ENCODE measurements around the gene ARL2BP. TPM values are rescaled to one million over a fixed set of nuclear protein-coding genes. Genes with fewer than 3 reads are reported as not detected.
"Not testable (repeated sequence)": the region's sequence is repeated elsewhere in the genome, so short reads cannot be mapped to it uniquely, and the experiment has no call there.

Gene ARL2BP
- 10 to 100 TPM; 44.8 to 58.4 (median 52.0) TPM for total RNA-seq
- polyA plus RNA-seq: 51.6 TPM
- long read RNA-seq, donor 1, transcript ARL2BP-201 (6 exons, 2,130 nt): major isoform, 122 of 131 reads
- long read RNA-seq, donor 1, partial matches to known transcripts: 5 of 131 reads
- long read RNA-seq, donor 1, other reads (novel, unspliced or antisense): 3 of 131 reads
- long read RNA-seq, donor 2, transcript ARL2BP-201 (6 exons, 2,130 nt): major isoform, 51 of 61 reads
- long read RNA-seq, donor 2, partial matches to known transcripts: 0 of 61 reads
- long read RNA-seq, donor 2, other reads (novel, unspliced or antisense): 10 of 61 reads
- long read RNA-seq, donor 3, transcript ARL2BP-201 (6 exons, 2,130 nt): major isoform, 119 of 146 reads
- long read RNA-seq, donor 3, partial matches to known transcripts: 13 of 146 reads
- long read RNA-seq, donor 3, other reads (novel, unspliced or antisense): 13 of 146 reads
- long read RNA-seq, donor 4, transcript ARL2BP-201 (6 exons, 2,130 nt): major isoform, 41 of 47 reads
- long read RNA-seq, donor 4, partial matches to known transcripts: 0 of 47 reads
- long read RNA-seq, donor 4, other reads (novel, unspliced or antisense): 5 of 47 reads

DNA sequence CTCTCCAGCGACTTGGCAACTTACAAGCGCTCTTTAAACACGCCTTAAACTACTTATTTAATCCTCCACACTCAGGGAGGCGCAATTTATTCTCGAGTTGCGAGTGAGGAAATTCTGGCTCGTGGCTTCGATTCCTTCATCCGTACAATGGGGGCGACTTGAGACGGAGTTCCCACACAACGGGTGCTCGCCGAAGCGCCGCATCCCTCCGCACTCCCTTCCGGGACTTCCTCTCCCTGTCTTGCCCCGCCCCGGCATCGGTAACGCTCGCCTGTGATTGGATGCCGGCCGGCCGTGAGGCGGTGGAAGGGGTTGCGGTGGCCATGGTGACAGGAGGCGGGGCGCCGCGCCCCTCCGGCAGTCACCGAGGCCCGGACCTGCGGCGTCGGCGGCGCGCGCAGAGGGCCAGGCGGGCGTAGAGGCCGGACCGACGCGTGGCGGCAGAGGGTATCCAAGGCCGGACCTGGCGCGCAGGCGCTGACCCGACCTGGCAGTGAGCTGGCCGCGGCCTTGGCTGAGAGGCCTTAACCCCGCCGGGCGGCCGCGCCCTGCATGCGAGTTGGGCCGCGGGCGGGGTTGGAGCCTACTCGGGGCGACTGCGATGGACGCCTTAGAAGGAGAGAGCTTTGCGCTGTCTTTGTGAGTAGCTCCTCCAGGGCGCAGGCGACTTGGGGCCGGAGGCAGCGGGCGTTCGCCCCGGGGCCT is at the start of gene ARL2BP:
ARL2BP (plus strand) TSS at position 493 of the 705 bp plus-strand sequence; CDS start at position 602, 109 bp downstream.
- WGBS: under 1% methylated on average over 77 of the region's 77 CpGs
- peak; percentile 99 to 100 (median 99) for DNase-seq
- Histone ChIP-seq H3K9me3 (ENCODE audit: control insufficient read depth, low read length) (no peaks in the 10 kb centered on the region), H3K4me1 (ENCODE audit: control insufficient read depth, insufficient read depth, low read length) (no peaks in the 10 kb centered on the region), H3K27me3 (ENCODE audit: control insufficient read depth, insufficient read depth) (no peaks in the 10 kb centered on the region), H3K4me3 (ENCODE audit: low read length) (peak within 1 kb of the TSS; percentile 75), H3K27ac (ENCODE audit: low read length) (peak within 1 kb of the TSS; percentile 77)
- intact Hi-C loops (cut with DNase I): loop anchor here in 1 of 4 donors (5.0 kb wide), 1 partner anchor 52 kb away; no protein-coding TSS in a partner anchor
- ATAC-seq: peak; percentile 99

DNA sequence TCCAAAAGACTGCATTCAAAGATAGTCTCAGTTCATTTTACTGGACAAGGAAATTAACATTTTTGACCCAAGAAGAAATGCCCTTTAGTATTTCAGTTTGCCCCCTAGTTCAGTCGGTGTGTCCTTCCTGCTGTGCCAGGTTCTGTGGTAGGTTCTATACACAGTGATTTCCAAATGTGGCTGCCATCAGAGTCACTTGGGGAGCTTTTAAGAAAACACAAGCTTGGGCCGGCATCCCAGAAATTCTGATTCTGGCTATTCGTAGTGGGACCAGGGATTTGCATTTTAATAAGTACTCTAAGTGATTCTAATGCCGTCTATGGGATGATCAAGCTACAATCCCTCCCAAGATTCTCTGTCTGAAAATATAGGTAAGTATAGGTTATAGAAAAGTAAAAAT is 48.8 kb upstream of the ARL2BP start:
- no peak for ATAC-seq
- 50% methylated on average over 4 of the region's 4 CpGs for WGBS
- Histone ChIP-seq H3K9me3 (ENCODE audit: control insufficient read depth, low read length) (no peaks in the 10 kb centered on the region), H3K4me3 (ENCODE audit: low read length) (no peak overlapping the region), H3K4me1 (ENCODE audit: control insufficient read depth, insufficient read depth, low read length) (no peaks in the 10 kb centered on the region), H3K27me3 (ENCODE audit: control insufficient read depth, insufficient read depth) (no peaks in the 10 kb centered on the region), H3K27ac (ENCODE audit: low read length) (no peak overlapping the region)
- intact Hi-C loops (cut with DNase I): no loop called here
- no peak for DNase-seq

DNA sequence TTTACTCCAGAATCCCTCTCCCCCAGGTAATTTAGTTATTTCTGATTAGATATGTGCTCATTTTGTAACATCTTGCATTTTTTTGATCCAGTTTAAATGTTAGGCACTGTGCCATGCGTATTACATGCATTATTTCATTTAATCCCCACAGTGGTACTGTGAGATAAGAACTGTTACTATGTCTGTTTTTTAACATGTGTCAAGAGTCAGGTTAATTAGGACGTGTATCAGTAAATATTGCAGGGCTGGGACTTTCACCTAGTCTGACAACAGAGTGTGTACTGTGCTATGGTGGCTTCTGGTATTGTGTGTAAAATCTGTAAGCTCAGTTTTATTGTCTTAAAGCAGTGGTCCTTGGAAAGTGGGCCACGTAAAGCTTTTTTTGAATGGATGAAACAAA is 48.3 kb upstream of the ARL2BP start:
- intact Hi-C loops (cut with DNase I): no loop called here
- Histone ChIP-seq H3K4me3 (ENCODE audit: low read length) (no peak overlapping the region), H3K27me3 (ENCODE audit: control insufficient read depth, insufficient read depth) (no peaks in the 10 kb centered on the region), H3K4me1 (ENCODE audit: control insufficient read depth, insufficient read depth, low read length) (no peaks in the 10 kb centered on the region), H3K27ac (ENCODE audit: low read length) (no peak overlapping the region), H3K9me3 (ENCODE audit: control insufficient read depth, low read length) (no peaks in the 10 kb centered on the region)
- 77% methylated on average over 3 of the region's 3 CpGs for WGBS
- ATAC-seq (no peak), DNase-seq (no peak)

DNA sequence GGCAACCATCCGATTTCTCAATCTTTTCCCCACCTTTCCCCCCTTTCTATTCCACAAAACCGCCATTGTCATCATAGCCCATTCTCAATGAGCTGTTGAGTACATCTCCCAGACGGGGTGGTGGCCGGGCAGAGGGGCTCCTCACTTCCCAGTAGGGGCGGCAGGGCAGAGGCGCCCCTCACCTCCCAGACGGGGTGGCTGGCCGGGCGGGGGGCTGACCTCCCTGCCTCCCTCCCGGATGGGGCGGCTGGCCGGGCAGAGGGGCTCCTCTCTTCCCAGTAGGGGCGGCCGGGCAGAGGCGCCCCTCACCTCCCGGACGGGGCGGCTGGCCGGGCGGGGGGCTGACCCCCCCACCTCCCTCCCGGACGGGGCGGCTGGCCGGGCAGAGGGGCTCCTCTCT is 44.7 kb upstream of the ARL2BP start:
- intact Hi-C loops (cut with DNase I); H3K27ac ChIP-seq (ENCODE audit: low read length); H3K4me1 ChIP-seq (ENCODE audit: control insufficient read depth, insufficient read depth, low read length); H3K9me3 ChIP-seq (ENCODE audit: control insufficient read depth, low read length); ATAC-seq; H3K4me3 ChIP-seq (ENCODE audit: low read length); H3K27me3 ChIP-seq (ENCODE audit: control insufficient read depth, insufficient read depth); DNase-seq: not testable (repeated sequence)
- WGBS: 97% methylated on average over 15 of the region's 24 CpGs

DNA sequence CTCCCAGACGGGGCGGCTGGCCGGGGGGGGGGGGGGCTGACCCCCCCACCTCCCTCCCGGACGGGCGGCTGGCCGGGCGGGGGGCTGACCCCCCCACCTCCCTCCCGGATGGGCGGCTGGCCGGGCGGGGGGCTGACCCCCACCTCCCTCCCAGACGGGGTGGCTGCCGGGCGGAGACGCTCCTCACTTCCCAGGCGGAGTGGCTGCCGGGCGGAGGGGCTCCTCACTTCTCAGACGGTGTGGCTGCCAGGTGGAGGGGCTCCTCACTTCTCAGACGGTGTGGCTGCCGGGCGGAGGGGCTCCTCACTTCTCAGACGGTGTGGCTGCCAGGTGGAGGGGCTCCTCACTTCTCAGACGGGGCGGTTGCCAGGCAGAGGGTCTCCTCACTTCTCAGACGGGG is 44.1 kb upstream of the ARL2BP start:
- H3K4me3 ChIP-seq (ENCODE audit: low read length); H3K27me3 ChIP-seq (ENCODE audit: control insufficient read depth, insufficient read depth); ATAC-seq; H3K9me3 ChIP-seq (ENCODE audit: control insufficient read depth, low read length); H3K4me1 ChIP-seq (ENCODE audit: control insufficient read depth, insufficient read depth, low read length); H3K27ac ChIP-seq (ENCODE audit: low read length); intact Hi-C loops (cut with DNase I): not testable (repeated sequence)
- peak in 1 of 3 donors; percentile 53 for DNase-seq
- WGBS: 87% methylated on average over 25 of the region's 27 CpGs

DNA sequence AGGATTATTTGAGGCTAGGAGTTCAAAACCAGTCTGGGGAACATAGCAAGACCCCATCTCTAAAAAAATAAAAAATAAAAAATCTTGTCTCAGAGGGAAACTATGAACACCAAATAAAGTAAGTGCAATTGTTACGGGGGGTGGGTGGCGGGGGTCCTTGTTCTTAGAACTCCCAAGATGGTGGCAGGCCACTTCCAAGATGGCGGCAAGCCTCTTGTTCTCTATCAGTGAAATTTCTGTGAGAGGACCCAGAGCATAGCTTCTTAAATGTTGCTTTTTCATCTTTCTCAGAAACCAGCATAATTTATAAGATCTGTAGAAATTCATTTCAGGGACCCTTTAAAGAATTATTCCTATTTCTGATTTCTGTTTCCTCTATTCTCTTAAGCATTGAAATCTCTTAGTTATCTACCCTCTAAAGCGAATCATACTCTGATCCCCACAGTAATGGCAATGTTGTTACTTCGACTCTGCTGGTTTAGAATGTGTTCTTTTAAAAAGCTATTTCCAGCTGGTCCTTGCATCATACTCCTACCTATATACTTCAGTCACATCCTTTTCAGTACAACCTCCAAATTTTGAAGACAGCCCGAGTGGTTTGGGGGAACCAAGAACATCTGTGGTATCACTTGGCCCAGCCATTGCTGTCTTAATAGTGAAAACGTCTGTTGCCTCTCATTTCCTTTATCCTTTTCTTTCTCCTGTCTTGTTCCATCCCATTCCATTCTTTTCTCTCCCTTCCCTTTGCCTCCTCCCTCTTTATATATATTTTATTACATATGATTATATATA is 42.8 kb upstream of the ARL2BP start:
- Histone ChIP-seq H3K9me3 (ENCODE audit: control insufficient read depth, low read length) (no peaks in the 10 kb centered on the region), H3K4me3 (ENCODE audit: low read length) (no peak overlapping the region), H3K27ac (ENCODE audit: low read length) (no peak overlapping the region), H3K27me3 (ENCODE audit: control insufficient read depth, insufficient read depth) (no peaks in the 10 kb centered on the region), H3K4me1 (ENCODE audit: control insufficient read depth, insufficient read depth, low read length) (no peaks in the 10 kb centered on the region)
- ATAC-seq (no peak), DNase-seq (no peak)
- intact Hi-C loops (cut with DNase I): no loop called here
- 88% methylated on average over 7 of the region's 7 CpGs for WGBS

DNA sequence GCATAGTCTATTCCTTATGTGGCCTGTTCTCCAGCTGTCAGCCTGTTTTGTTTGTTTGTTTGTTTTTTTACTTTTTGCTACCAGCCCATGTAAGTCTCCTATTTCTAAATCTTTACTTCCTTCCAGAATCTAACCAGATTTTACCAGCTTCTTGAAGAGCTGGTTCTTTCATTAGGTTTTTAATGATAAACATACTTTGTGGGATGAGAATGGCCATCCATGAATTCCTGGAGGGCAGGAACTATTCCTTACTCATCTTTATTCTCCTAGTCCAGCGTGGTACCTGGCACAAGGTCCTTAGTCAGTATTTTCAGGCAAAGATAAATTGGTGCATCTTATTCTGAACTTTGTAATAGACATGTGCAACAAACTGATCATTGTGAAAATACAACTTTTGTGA is 41.6 kb upstream of the ARL2BP start:
- no peak for DNase-seq
- Histone ChIP-seq H3K4me1 (ENCODE audit: control insufficient read depth, insufficient read depth, low read length) (no peaks in the 10 kb centered on the region), H3K27ac (ENCODE audit: low read length) (no peak overlapping the region), H3K9me3 (ENCODE audit: control insufficient read depth, low read length) (no peaks in the 10 kb centered on the region), H3K27me3 (ENCODE audit: control insufficient read depth, insufficient read depth) (no peaks in the 10 kb centered on the region), H3K4me3 (ENCODE audit: low read length) (no peak overlapping the region)
- 82% methylated on average over 1 of the region's 1 CpG for WGBS
- no peak for ATAC-seq
- intact Hi-C loops (cut with DNase I): no loop called here

DNA sequence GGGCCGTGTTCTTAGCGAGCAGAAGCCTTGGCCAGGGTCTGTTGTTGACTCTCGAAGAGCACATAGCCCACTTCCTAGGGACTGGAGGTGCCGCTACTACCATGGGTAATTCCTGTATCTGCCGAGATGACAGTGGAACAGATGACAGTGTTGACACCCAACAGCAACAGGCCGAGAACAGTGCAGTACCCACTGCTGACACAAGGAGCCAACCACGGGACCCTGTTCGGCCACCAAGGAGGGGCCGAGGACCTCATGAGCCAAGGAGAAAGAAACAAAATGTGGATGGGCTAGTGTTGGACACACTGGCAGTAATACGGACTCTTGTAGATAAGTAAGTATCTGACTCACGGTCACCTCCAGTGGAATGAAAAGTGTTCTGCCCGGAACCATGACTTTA is 40.4 kb upstream of the ARL2BP start:
- DNase-seq (no peak), ATAC-seq (no peak)
- no peaks in the 10 kb centered on the region for H3K27me3 ChIP-seq (ENCODE audit: control insufficient read depth, insufficient read depth)
- no peak overlapping the region for H3K27ac ChIP-seq (ENCODE audit: low read length)
- WGBS: 90% methylated on average over 12 of the region's 12 CpGs
- no peaks in the 10 kb centered on the region for H3K4me1 ChIP-seq (ENCODE audit: control insufficient read depth, insufficient read depth, low read length)
- no peaks in the 10 kb centered on the region for H3K9me3 ChIP-seq (ENCODE audit: control insufficient read depth, low read length)
- intact Hi-C loops (cut with DNase I): no loop called here
- no peak overlapping the region for H3K4me3 ChIP-seq (ENCODE audit: low read length)

DNA sequence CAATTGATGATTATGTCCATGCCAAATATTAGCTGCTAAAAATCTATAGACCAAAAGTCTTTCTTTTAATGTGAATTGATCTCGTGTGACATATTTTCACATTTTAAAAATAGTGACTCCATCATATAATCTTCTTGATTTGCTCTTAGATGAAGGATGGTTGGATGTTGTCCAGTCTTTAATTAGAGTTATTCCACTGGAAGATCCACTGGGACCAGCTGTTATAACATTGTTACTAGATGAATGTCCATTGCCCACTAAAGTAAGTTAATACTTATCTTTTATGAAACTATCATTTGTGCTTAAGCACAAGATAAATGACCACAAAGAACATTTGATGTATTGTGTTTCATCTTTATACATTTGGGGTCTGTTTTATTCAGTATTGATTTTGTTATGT is 36.1 kb upstream of the ARL2BP start:
- DNase-seq (no peak), ATAC-seq (no peak)
- WGBS: 95% methylated on average over 1 of the region's 1 CpG
- H3K27me3 ChIP-seq (ENCODE audit: control insufficient read depth, insufficient read depth): no peaks in the 10 kb centered on the region
- no peak overlapping the region for H3K4me3 ChIP-seq (ENCODE audit: low read length)
- H3K27ac ChIP-seq (ENCODE audit: low read length): no peak overlapping the region
- H3K4me1 ChIP-seq (ENCODE audit: control insufficient read depth, insufficient read depth, low read length): no peaks in the 10 kb centered on the region
- no peaks in the 10 kb centered on the region for H3K9me3 ChIP-seq (ENCODE audit: control insufficient read depth, low read length)
- intact Hi-C loops (cut with DNase I): no loop called here

DNA sequence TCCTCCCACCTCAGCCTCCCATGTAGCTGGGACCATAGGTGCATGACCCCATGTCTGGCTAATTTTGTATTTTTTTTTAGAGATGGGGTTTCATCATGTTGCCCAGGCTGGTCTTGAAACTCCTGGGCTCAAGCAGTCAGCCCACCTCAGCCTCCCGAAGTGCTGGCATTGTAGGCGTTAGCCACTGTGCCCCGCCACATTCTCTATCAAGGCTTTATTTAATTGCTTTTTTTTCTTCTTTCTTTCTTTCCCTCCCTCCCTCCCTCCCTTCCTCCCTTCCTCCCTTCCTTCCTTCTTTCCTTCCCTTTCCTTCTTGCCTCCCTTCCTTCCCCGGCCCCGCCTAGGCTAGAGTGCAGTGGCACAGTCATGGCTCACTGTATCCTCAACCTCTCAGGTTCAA is 35.3 kb upstream of the ARL2BP start:
- Histone ChIP-seq H3K9me3 (ENCODE audit: control insufficient read depth, low read length) (no peaks in the 10 kb centered on the region), H3K4me3 (ENCODE audit: low read length) (no peak overlapping the region), H3K27me3 (ENCODE audit: control insufficient read depth, insufficient read depth) (no peaks in the 10 kb centered on the region), H3K27ac (ENCODE audit: low read length) (no peak overlapping the region), H3K4me1 (ENCODE audit: control insufficient read depth, insufficient read depth, low read length) (no peaks in the 10 kb centered on the region)
- ATAC-seq (no peak), DNase-seq (no peak)
- intact Hi-C loops (cut with DNase I): no loop called here
- 96% methylated on average over 5 of the region's 5 CpGs for whole genome bisulfite sequencing

All from right cardiac atrium (tissue), 5 donors.